ENCODE results near the gene BIN2. TPM values are rescaled to one million over a fixed set of nuclear protein-coding genes. Genes with fewer than 3 reads are reported as not detected.

The BIN2 gene
- total and polyA plus RNA-seq, 2 of the 13 experiments (the other 11 are each of a cell fraction or from before 2014, with no cell fraction given): not detected

GRCh38 chr12:51321882-51322281 lies 2.1 kb downstream of the BIN2 start:
- ChIA-PET CTCF (ENCODE audit: low intra/inter-chr PET ratio, low total read pairs) (no interaction called here), POLR2A (no interaction called here)
- DNase-seq (ENCODE audit: low spot score) (no peak), FAIRE-seq (no peak), ATAC-seq (no peak)
- intact Hi-C loops (cut with micrococcal nuclease; ENCODE audit: unreplicated experiment) (no loop called here), in situ Hi-C loops (cut with HindIII; ENCODE audit: extremely low pct_ligation_motif_present, low pct_unique_long_range_greater_than_20kb) (no loop called here)
- Histone ChIP-seq H3K4me2 (ENCODE audit: low read depth, low read length) (no peak overlapping the region), H3K36me3 (replicated peaks in 1 of 2; ENCODE audit: control insufficient read depth in 1 of 2, insufficient read depth in 2 of 2, low read length in 2 of 2) (no peaks in the 10 kb centered on the region), H3K9me3 (ENCODE audit: low read length) (no peaks in the 10 kb centered on the region), H2AFZ (ENCODE audit: low read length) (no peak overlapping the region), H4K20me1 (ENCODE audit: insufficient read depth, low read length) (no peaks in the 10 kb centered on the region), H3K9ac (ENCODE audit: insufficient read depth, low read depth, low read length) (no peak overlapping the region), H3K4me3 (replicated peaks in 1 of 3; ENCODE audit: insufficient read depth in 1 of 3, low read depth in 2 of 3, low read length in 3 of 3) (no peak overlapping the region), H3K27ac (ENCODE audit: extremely low read length, insufficient read depth, low read length) (no peak overlapping the region), H3K27me3 (ENCODE audit: control insufficient read depth in 1 of 2, insufficient read depth in 2 of 2, low read length in 2 of 2) (0 out of 5 replicates have a peak, but pooled peaks cover 0 to 5% of the 10 kb centered on the region in 2 experiments), H3K79me2 (ENCODE audit: insufficient read depth, low read length) (no peaks in the 10 kb centered on the region), H3K4me1 (ENCODE audit: insufficient read depth, low read length) (peaks cover 4% of the 10 kb centered on the region; the same call in 1 of the 2 replicates)
- WGBS (ENCODE audit: low lambda C conversion rate): 43% methylated on average over 2 of the region's 3 CpGs
- TF ChIP-seq FOSL2 (CRISPR knock-in tag; IDR thresholded peaks at IDR 0.05) (no peak), SMAD1 (CRISPR knock-in tag; IDR thresholded peaks at IDR 0.05; ENCODE audit: borderline replicate concordance, low read depth) (no peak), BRCA1 (CRISPR knock-in tag; IDR thresholded peaks at IDR 0.05) (no peak)
- no TSS peak for BruUV-seq (replicated peaks)

GRCh38 chr12:51320695-51321320 lies 3.2 kb downstream of the BIN2 start:
- no peak for TF ChIP-seq MYNN (CRISPR knock-in tag; IDR thresholded peaks at IDR 0.05; ENCODE audit: low read depth)
- no peak for TF ChIP-seq HOMEZ (CRISPR knock-in tag; IDR thresholded peaks at IDR 0.05; ENCODE audit: low read depth)
- TF ChIP-seq ZNF773 (CRISPR knock-in tag; IDR thresholded peaks at IDR 0.05; ENCODE audit: borderline replicate concordance): no peak
- POLR2A ChIA-PET: no interaction called here
- no peak for FAIRE-seq
- H4K20me1 ChIP-seq (ENCODE audit: insufficient read depth, low read length): no peaks in the 10 kb centered on the region
- WGBS (ENCODE audit: low lambda C conversion rate): 29% methylated on average over 3 of the region's 3 CpGs
- ATAC-seq: no peak
- no peak overlapping the region for H2AFZ ChIP-seq (ENCODE audit: low read length)
- no peak overlapping the region for H3K4me3 ChIP-seq (replicated peaks in 1 of 3; ENCODE audit: insufficient read depth in 1 of 3, low read depth in 2 of 3, low read length in 3 of 3)
- CTCF ChIA-PET (ENCODE audit: low intra/inter-chr PET ratio, low total read pairs): no interaction called here
- in situ Hi-C loops (cut with HindIII; ENCODE audit: extremely low pct_ligation_motif_present, low pct_unique_long_range_greater_than_20kb): no loop called here
- DNase-seq (ENCODE audit: low spot score): no peak
- no TSS peak for BruUV-seq (replicated peaks)
- H3K27ac ChIP-seq (ENCODE audit: extremely low read length, insufficient read depth, low read length): no peak overlapping the region
- H3K4me2 ChIP-seq (ENCODE audit: low read depth, low read length): no peak overlapping the region
- no peaks in the 10 kb centered on the region for H3K79me2 ChIP-seq (ENCODE audit: insufficient read depth, low read length)
- H3K9ac ChIP-seq (ENCODE audit: insufficient read depth, low read depth, low read length): no peak overlapping the region
- intact Hi-C loops (cut with micrococcal nuclease; ENCODE audit: unreplicated experiment): no loop called here
- H3K27me3 ChIP-seq (ENCODE audit: control insufficient read depth in 1 of 2, insufficient read depth in 2 of 2, low read length in 2 of 2): 0 out of 5 replicates have a peak, but pooled peaks cover 0 to 5% of the 10 kb centered on the region in 2 experiments
- H3K36me3 ChIP-seq (replicated peaks in 1 of 2; ENCODE audit: control insufficient read depth in 1 of 2, insufficient read depth in 2 of 2, low read length in 2 of 2): no peaks in the 10 kb centered on the region
- no peaks in the 10 kb centered on the region for H3K9me3 ChIP-seq (ENCODE audit: low read length)
- no peaks in the 10 kb centered on the region for H3K4me1 ChIP-seq (ENCODE audit: insufficient read depth, low read length)

Data from HepG2 (cell line).